KMS-11 (cell line): Measurements from ENCODE around the gene PLEKHG3.

Source experiments
- H2AFZ ChIP-seq: fragments of 200-600 bp; sonication (generic); 2 replicates; pipeline ENCODE4 v1.6.1; 2016; ENCODE audit warnings: antibody characterized with exemption, mixed run types, low read depth
- H3K27ac ChIP-seq: fragments of 200-600 bp; sonication (generic); 2 replicates; pipeline ENCODE4 v1.6.1; 2016; ENCODE audit warnings: mild to moderate bottlenecking, mixed run types
- H3K27me3 ChIP-seq: fragments of 200-600 bp; sonication (generic); 2 replicates; pipeline ENCODE4 v1.6.1; 2017; ENCODE audit warnings: mild to moderate bottlenecking, low read depth, mixed run types, moderate library complexity; ENCODE audit not compliant: insufficient read depth
- H3K36me3 ChIP-seq: fragments of 200-600 bp; sonication (generic); 2 replicates; pipeline ENCODE4 v1.6.1; 2017; ENCODE audit warnings: mild to moderate bottlenecking, mixed run types; ENCODE audit not compliant: insufficient read depth
- H3K4me1 ChIP-seq: fragments of 200-600 bp; sonication (generic); 2 replicates; pipeline ENCODE4 v1.6.1; 2016; ENCODE audit warnings: mild to moderate bottlenecking, low read depth, mixed run types; ENCODE audit not compliant: poor library complexity, severe bottlenecking
- H3K4me2 ChIP-seq: fragments of 200-600 bp; sonication (generic); 2 replicates; pipeline ENCODE4 v1.7.0; 2016; ENCODE audit warnings: mild to moderate bottlenecking, mixed run types
- H3K4me3 ChIP-seq: fragments of 200-600 bp; sonication (generic); IDR thresholded peaks from 2 replicates; pipeline ENCODE4 v1.6.1; 2017; ENCODE audit warnings: low read depth, low read length, mixed read lengths; ENCODE audit not compliant: insufficient read depth
- H3K79me2 ChIP-seq: fragments of 200-600 bp; sonication (generic); 2 replicates; pipeline ENCODE4 v1.6.1; 2016; ENCODE audit warnings: low read depth, mixed run types; ENCODE audit not compliant: insufficient read depth
- H3K9ac ChIP-seq: fragments of 200-600 bp; sonication (generic); 2 replicates; pipeline ENCODE4 v1.6.1; 2016; ENCODE audit warnings: mild to moderate bottlenecking, mixed run types
- H4K20me1 ChIP-seq: fragments of 200-600 bp; sonication (generic); 2 replicates; pipeline ENCODE4 v1.6.1; 2016; ENCODE audit warnings: mild to moderate bottlenecking, mixed run types; ENCODE audit not compliant: insufficient read depth
- CTCF ChIP-seq: fragments of 200-600 bp; sonication (generic); conservative IDR thresholded peaks from 2 replicates; pipeline ENCODE4 v1.6.1; 2017; ENCODE audit warnings: low read depth, mild to moderate bottlenecking, antibody characterized with exemption, low read length, moderate library complexity, mixed read lengths

Gene PLEKHG3

GRCh38 chr14:64692189-64692985 lies 11.8 kb upstream of the PLEKHG3 start:
- H3K4me1 ChIP-seq: no peaks in the 10 kb centered on the region
- no peak overlapping the region for H3K4me2 ChIP-seq
- H3K79me2 ChIP-seq: no peaks in the 10 kb centered on the region
- no peak overlapping the region for H3K9ac ChIP-seq
- TF ChIP-seq CTCF: no peak
- no peaks in the 10 kb centered on the region for H3K36me3 ChIP-seq
- no peak overlapping the region for H2AFZ ChIP-seq
- H4K20me1 ChIP-seq: no peaks in the 10 kb centered on the region
- no peak overlapping the region for H3K4me3 ChIP-seq
- H3K27ac ChIP-seq: no peak overlapping the region
- H3K27me3 ChIP-seq: no peaks in the 10 kb centered on the region; the same call in 1 of the 2 replicates

GRCh38 chr14:64692986-64693809 lies 11.0 kb upstream of the PLEKHG3 start:
- Histone ChIP-seq H3K4me3 (no peak overlapping the region), H3K4me2 (no peak overlapping the region), H3K27me3 (no peaks in the 10 kb centered on the region; the same call in 1 of the 2 replicates), H3K9ac (no peak overlapping the region), H4K20me1 (no peaks in the 10 kb centered on the region), H3K79me2 (no peaks in the 10 kb centered on the region), H3K4me1 (no peaks in the 10 kb centered on the region), H3K36me3 (no peaks in the 10 kb centered on the region), H3K27ac (no peak overlapping the region), H2AFZ (no peak overlapping the region)
- TF ChIP-seq CTCF: no peak

GRCh38 chr14:64693810-64694165 lies 10.4 kb upstream of the PLEKHG3 start:
- Histone ChIP-seq H3K27ac (no peak overlapping the region), H3K9ac (no peak overlapping the region), H4K20me1 (no peaks in the 10 kb centered on the region), H3K79me2 (no peaks in the 10 kb centered on the region), H3K36me3 (no peaks in the 10 kb centered on the region), H3K4me1 (no peaks in the 10 kb centered on the region), H2AFZ (no peak overlapping the region), H3K4me2 (no peak overlapping the region), H3K27me3 (no peaks in the 10 kb centered on the region; the same call in 1 of the 2 replicates), H3K4me3 (no peak overlapping the region)
- TF ChIP-seq CTCF: no peak

GRCh38 chr14:64695071-64695470 lies 9.2 kb upstream of the PLEKHG3 start:
- Histone ChIP-seq H3K4me1 (no peaks in the 10 kb centered on the region), H4K20me1 (no peaks in the 10 kb centered on the region), H3K79me2 (no peaks in the 10 kb centered on the region), H3K27me3 (no peaks in the 10 kb centered on the region; the same call in 1 of the 2 replicates), H3K4me2 (no peak overlapping the region), H2AFZ (no peak overlapping the region), H3K9ac (no peak overlapping the region), H3K4me3 (no peak overlapping the region), H3K27ac (no peak overlapping the region), H3K36me3 (no peaks in the 10 kb centered on the region)
- TF ChIP-seq CTCF: no peak
